H9 (cell line): ENCODE measurements around the gene MOG. TPM values are rescaled to one million over a fixed set of nuclear protein-coding genes. Genes with fewer than 3 reads are reported as not detected.
A peak's percentile ranks its signal among the peaks of the same experiment; 100 is the strongest.

ENCODE experiments used
- DNase-seq: peaks from one replicate; pipeline ENCODE4 v3.0.0-alpha.2; 2017
- H2AFZ ChIP-seq: one replicate; pipeline ENCODE4 v1.6.1; 2013; ENCODE audit warnings: mild to moderate bottlenecking, low read length, control low read depth, moderate library complexity
- H2AK5ac ChIP-seq: 2 replicates; pipeline ENCODE4 v1.6.1; 2013; ENCODE audit warnings: low read length, control low read depth, mixed read lengths; ENCODE audit not compliant: insufficient read length
- H2BK120ac ChIP-seq: one replicate; pipeline ENCODE4 v1.6.1; 2013; ENCODE audit warnings: low read depth, mild to moderate bottlenecking, low read length, control low read depth, inconsistent platforms; ENCODE audit not compliant: poor library complexity, severe bottlenecking
- H2BK12ac ChIP-seq: 2 replicates; pipeline ENCODE4 v1.6.1; 2013; ENCODE audit warnings: low read length, control low read depth, mixed read lengths, low read depth; ENCODE audit not compliant: insufficient read length
- H2BK15ac ChIP-seq: 2 replicates; pipeline ENCODE4 v1.6.1; 2013; ENCODE audit warnings: low read depth, low read length, control low read depth
- H2BK20ac ChIP-seq: one replicate; pipeline ENCODE4 v1.6.1; 2013; ENCODE audit warnings: low read depth, mild to moderate bottlenecking, low read length, control low read depth, inconsistent platforms; ENCODE audit not compliant: poor library complexity, severe bottlenecking
- H2BK5ac ChIP-seq: 2 replicates; pipeline ENCODE4 v1.6.1; 2013; ENCODE audit warnings: low read length, control low read depth, mixed read lengths; ENCODE audit not compliant: insufficient read length
- H3K14ac ChIP-seq: 2 replicates; pipeline ENCODE4 v1.6.1; 2013; ENCODE audit warnings: low read length, control low read depth; ENCODE audit not compliant: insufficient read depth
- H3K18ac ChIP-seq: 2 replicates; pipeline ENCODE4 v1.6.1; 2013; ENCODE audit warnings: low read depth, mild to moderate bottlenecking, mixed read lengths, low read length, control low read depth; ENCODE audit not compliant: insufficient read length
- H3K23ac ChIP-seq: 2 replicates; pipeline ENCODE4 v1.6.1; 2013; ENCODE audit warnings: low read length, control low read depth, mixed read lengths, low read depth; ENCODE audit not compliant: insufficient read length
- H3K23me2 ChIP-seq: 2 replicates; pipeline ENCODE4 v1.6.1; 2013; ENCODE audit warnings: low read depth, mild to moderate bottlenecking, mixed read lengths, low read length, control low read depth; ENCODE audit not compliant: insufficient read length, poor library complexity, severe bottlenecking
- H3K27ac ChIP-seq: 2 replicates; pipeline ENCODE4 v1.5.1; 2013; ENCODE audit warnings: low read length, control low read depth, mixed read lengths, low read depth; ENCODE audit not compliant: insufficient read length
- H3K27me3 ChIP-seq: 2 replicates; pipeline ENCODE4 v1.6.1; 2013; ENCODE audit warnings: low read length, control low read depth, inconsistent platforms; ENCODE audit not compliant: insufficient read depth
- H3K4ac ChIP-seq: 2 replicates; pipeline ENCODE4 v1.6.1; 2013; ENCODE audit warnings: low read depth, mild to moderate bottlenecking, control low read depth, inconsistent platforms, low read length, moderate library complexity
- H3K4me1 ChIP-seq: 2 replicates; pipeline ENCODE4 v1.6.1; 2013; ENCODE audit warnings: low read length, control low read depth, inconsistent platforms; ENCODE audit not compliant: insufficient read depth
- H3K4me2 ChIP-seq: 2 replicates; pipeline ENCODE4 v1.6.1; 2013; ENCODE audit warnings: low read length, control low read depth, mixed read lengths; ENCODE audit not compliant: insufficient read length, insufficient read depth
- H3K56ac ChIP-seq: 2 replicates; pipeline ENCODE4 v1.6.1; 2013; ENCODE audit warnings: low read depth, mild to moderate bottlenecking, mixed read lengths, low read length, control low read depth; ENCODE audit not compliant: insufficient read length
- H3K79me1 ChIP-seq: 2 replicates; pipeline ENCODE4 v1.6.1; 2013; ENCODE audit warnings: low read depth, mild to moderate bottlenecking, moderate library complexity, low read length, control low read depth, inconsistent platforms; ENCODE audit not compliant: insufficient read depth, poor library complexity, severe bottlenecking
- H3K79me2 ChIP-seq: 2 replicates; pipeline ENCODE4 v1.6.1; 2013; ENCODE audit warnings: low read length, control low read depth, inconsistent platforms; ENCODE audit not compliant: insufficient read depth
- H3K9ac ChIP-seq: 2 replicates; pipeline ENCODE4 v1.6.1; 2013; ENCODE audit warnings: low read length, control low read depth, mixed read lengths; ENCODE audit not compliant: insufficient read length; ENCODE audit errors: extremely low read depth
- H3K9me3 ChIP-seq: one replicate; pipeline ENCODE4 v1.6.1; 2013; ENCODE audit warnings: low read depth, low read length, inconsistent platforms; ENCODE audit not compliant: control insufficient read depth
- H3T11ph ChIP-seq: one replicate; pipeline ENCODE4 v1.6.1; 2013; ENCODE audit warnings: mild to moderate bottlenecking, low read length, control low read depth, inconsistent platforms
- H4K20me1 ChIP-seq: one replicate; pipeline ENCODE4 v1.6.1; 2013; ENCODE audit not compliant: control insufficient read depth, insufficient read length, insufficient read depth
- H4K5ac ChIP-seq: 2 replicates; pipeline ENCODE4 v1.6.1; 2013; ENCODE audit warnings: low read depth, mild to moderate bottlenecking, mixed read lengths, low read length, control low read depth; ENCODE audit not compliant: insufficient read length
- H4K8ac ChIP-seq: replicated peaks from 2 replicates; pipeline ENCODE4 v1.6.1; 2013; ENCODE audit warnings: low read length, control low read depth, mixed read lengths, low read depth; ENCODE audit not compliant: insufficient read length
- H4K91ac ChIP-seq: 2 replicates; pipeline ENCODE4 v1.6.1; 2013; ENCODE audit warnings: low read depth, mild to moderate bottlenecking, moderate library complexity, mixed read lengths, low read length, control low read depth; ENCODE audit not compliant: insufficient read length
- H3K27ac Mint-ChIP-seq, 3 experiments: 2 replicates in 2 of 3; 3 replicates in 1 of 3; pipeline ENCODE4 v1.8.0; 2020 to 2021; ENCODE audit warnings: mixed read lengths in 3 of 3, mild to moderate bottlenecking in 1 of 3, moderate library complexity in 1 of 3
- H3K27me3 Mint-ChIP-seq: 2 replicates; pipeline ENCODE4 v1.8.0; 2021; ENCODE audit warnings: low read depth, mild to moderate bottlenecking, moderate library complexity, mixed read lengths
- H3K36me3 Mint-ChIP-seq, 3 experiments: 2 replicates in 2 of 3; 3 replicates in 1 of 3; pipeline ENCODE4 v1.8.0; 2020 to 2021; ENCODE audit warnings: low read depth in 3 of 3, mixed read lengths in 3 of 3; ENCODE audit not compliant: insufficient read depth in 1 of 3
- H3K4me1 Mint-ChIP-seq, 2 experiments: 2 replicates each; pipeline ENCODE4 v1.8.0; 2020; ENCODE audit warnings: mixed read lengths in 2 of 2
- H3K4me3 Mint-ChIP-seq, 2 experiments: 2 replicates in 1 of 2; 3 replicates in 1 of 2; pipeline ENCODE4 v1.8.0; 2020 to 2021; ENCODE audit warnings: mild to moderate bottlenecking in 2 of 2, mixed read lengths in 2 of 2, moderate library complexity in 1 of 2
- H3K9me3 Mint-ChIP-seq, 2 experiments: 2 replicates in 1 of 2; 3 replicates in 1 of 2; pipeline ENCODE4 v1.8.0; 2020; ENCODE audit warnings: mild to moderate bottlenecking in 2 of 2, mixed read lengths in 2 of 2, moderate library complexity in 1 of 2
- WGBS: extraction: QIAGEN DNeasy Blood & Tissue Kit; methylation state at CpG from one replicate; pipeline ENCODE4 v1.1.7; 2013; ENCODE audit warnings: missing lambda C conversion rate, low lambda C conversion rate, mixed read lengths; ENCODE audit not compliant: insufficient read length; ENCODE audit errors: extremely low coverage; 5-methylcytosine and 5-hydroxymethylcytosine counted together
- total RNA-seq: library from RNA; stranded (reverse); gene quantifications from 2 replicates; pipeline ENCODE4 v1.2.1, GENCODE V29; 2021
- TF ChIP-seq, protein P1 (sequence below): fragments of 200-600 bp; sonication (generic); conservative IDR thresholded peaks from 3 replicates; pipeline ENCODE4 v1.8.0; 2021; ENCODE audit warnings: antibody characterized with exemption, mild to moderate bottlenecking

Gene MOG
- total RNA-seq, 1 experiment from 2014 or later = 0.55 TPM

DNA sequence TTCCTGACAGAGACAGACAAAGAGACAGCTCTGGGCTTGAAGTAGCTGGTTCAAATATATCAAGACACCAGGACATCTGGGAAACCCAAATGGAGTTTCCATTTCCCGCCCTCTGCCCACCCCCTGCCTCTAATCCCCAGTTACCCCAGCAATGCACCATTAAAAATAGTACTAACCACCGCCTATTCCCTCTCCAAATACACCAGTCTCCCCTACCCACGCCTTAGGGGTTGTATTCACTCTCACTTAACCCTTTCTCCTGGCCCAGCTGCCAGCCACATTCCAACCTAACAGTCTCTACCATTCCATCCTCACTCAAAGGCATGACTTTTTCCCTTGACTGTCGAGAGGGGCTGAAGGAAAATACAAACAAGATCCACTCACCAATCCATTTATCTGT lies 46.4 kb upstream of the MOG start:
- no CpG with 5 or more reads among the region's 4 CpGs for WGBS
- Histone ChIP-seq H3K4ac (no peak overlapping the region), H3K79me1 (no peaks in the 10 kb centered on the region), H3K27ac (no peak overlapping the region), H4K8ac (no peak overlapping the region), H3K9me3 (no peaks in the 10 kb centered on the region), H3T11ph (no peak overlapping the region), H2BK5ac (no peak overlapping the region), H3K4me1 (no peaks in the 10 kb centered on the region), H2BK12ac (no peak overlapping the region), H2BK15ac (no peak overlapping the region), H3K79me2 (no peaks in the 10 kb centered on the region), H3K23me2 (no peaks in the 10 kb centered on the region), H4K5ac (no peak overlapping the region), H3K23ac (no peak overlapping the region), H4K91ac (no peak overlapping the region), H2BK120ac (no peak overlapping the region), H3K18ac (no peak overlapping the region), H3K27me3 (no peaks in the 10 kb centered on the region), H3K9ac (no peak overlapping the region), H2AFZ (no peak overlapping the region), H3K14ac (no peak overlapping the region), H4K20me1 (no peaks in the 10 kb centered on the region), H2BK20ac (no peak overlapping the region), H3K56ac (no peak overlapping the region), H2AK5ac (no peak overlapping the region), H3K4me2 (no peak overlapping the region)
- TF ChIP-seq, protein P1, sequence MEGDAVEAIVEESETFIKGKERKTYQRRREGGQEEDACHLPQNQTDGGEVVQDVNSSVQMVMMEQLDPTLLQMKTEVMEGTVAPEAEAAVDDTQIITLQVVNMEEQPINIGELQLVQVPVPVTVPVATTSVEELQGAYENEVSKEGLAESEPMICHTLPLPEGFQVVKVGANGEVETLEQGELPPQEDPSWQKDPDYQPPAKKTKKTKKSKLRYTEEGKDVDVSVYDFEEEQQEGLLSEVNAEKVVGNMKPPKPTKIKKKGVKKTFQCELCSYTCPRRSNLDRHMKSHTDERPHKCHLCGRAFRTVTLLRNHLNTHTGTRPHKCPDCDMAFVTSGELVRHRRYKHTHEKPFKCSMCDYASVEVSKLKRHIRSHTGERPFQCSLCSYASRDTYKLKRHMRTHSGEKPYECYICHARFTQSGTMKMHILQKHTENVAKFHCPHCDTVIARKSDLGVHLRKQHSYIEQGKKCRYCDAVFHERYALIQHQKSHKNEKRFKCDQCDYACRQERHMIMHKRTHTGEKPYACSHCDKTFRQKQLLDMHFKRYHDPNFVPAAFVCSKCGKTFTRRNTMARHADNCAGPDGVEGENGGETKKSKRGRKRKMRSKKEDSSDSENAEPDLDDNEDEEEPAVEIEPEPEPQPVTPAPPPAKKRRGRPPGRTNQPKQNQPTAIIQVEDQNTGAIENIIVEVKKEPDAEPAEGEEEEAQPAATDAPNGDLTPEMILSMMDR = no peak
- H3K4me3 Mint-ChIP-seq = no peak overlapping the region
- H3K36me3 Mint-ChIP-seq = peaks cover 74 to 97% (median 89%) of the 10 kb centered on the region in 3 experiments; a peak in 6 of 7 replicates
- peaks cover 2% of the 10 kb centered on the region; the same call in 1 of the 2 replicates for H3K27me3 Mint-ChIP-seq
- DNase-seq = no peak
- no peaks in the 10 kb centered on the region for H3K9me3 Mint-ChIP-seq
- no peaks in the 10 kb centered on the region; a peak in 1 of 4 replicates for H3K4me1 Mint-ChIP-seq
- H3K27ac Mint-ChIP-seq = 0 out of 7 replicates have a peak overlapping the region, but pooled peaks of 1 of the 3 experiments have one; percentile 5
